Ishikawa (cell line): ENCODE measurements around the gene ZNF841.

ENCODE experiments used
- CEBPB ChIP-seq: IDR thresholded peaks from 2 replicates; pipeline ENCODE4 v1.6.1; 2012
- CREB1 ChIP-seq: IDR thresholded peaks from 2 replicates; pipeline ENCODE4 v1.6.1; 2012; ENCODE audit warnings: low read depth
- EGR1 ChIP-seq: IDR thresholded peaks from 2 replicates; pipeline ENCODE4 v1.6.1; 2012
- EP300 ChIP-seq: IDR thresholded peaks from 2 replicates; pipeline ENCODE4 v1.6.1; 2012; ENCODE audit warnings: borderline replicate concordance
- FOXM1 ChIP-seq: IDR thresholded peaks from 2 replicates; pipeline ENCODE4 v1.6.1; 2012; ENCODE audit warnings: low read depth, borderline replicate concordance
- MAX ChIP-seq: IDR thresholded peaks from 2 replicates; pipeline ENCODE4 v1.6.1; 2012
- NFIC ChIP-seq: IDR thresholded peaks from 2 replicates; pipeline ENCODE4 v1.6.1; 2012
- RAD21 ChIP-seq: IDR thresholded peaks from 2 replicates; pipeline ENCODE4 v1.6.1; 2012; ENCODE audit warnings: low read depth
- REST ChIP-seq: IDR thresholded peaks from 2 replicates; pipeline ENCODE4 v1.6.1; 2012; ENCODE audit warnings: low read depth, mild to moderate bottlenecking
- TAF1 ChIP-seq: IDR thresholded peaks from 2 replicates; pipeline ENCODE4 v1.6.1; 2012; ENCODE audit warnings: low read depth, mild to moderate bottlenecking
- TCF12 ChIP-seq: IDR thresholded peaks from 2 replicates; pipeline ENCODE4 v1.6.1; 2012; ENCODE audit warnings: low read depth
- TEAD4 ChIP-seq: IDR thresholded peaks from 2 replicates; pipeline ENCODE4 v1.6.1; 2012
- USF1 ChIP-seq: IDR thresholded peaks from 2 replicates; pipeline ENCODE4 v1.6.1; 2012
- YY1 ChIP-seq: IDR thresholded peaks from 2 replicates; pipeline ENCODE4 v1.6.1; 2012; ENCODE audit warnings: low read depth
- ZBTB7A ChIP-seq: IDR thresholded peaks from 2 replicates; pipeline ENCODE4 v1.6.1; 2012; ENCODE audit warnings: low read depth

Gene ZNF841

GRCh38 chr19:52101866-52102562 lies 6.4 kb upstream of the ZNF841 start:
- no peak for TF ChIP-seq TEAD4
- TF ChIP-seq NFIC: no peak
- no peak for TF ChIP-seq RAD21
- TF ChIP-seq CEBPB: no peak
- TF ChIP-seq EP300: no peak
- TF ChIP-seq REST: no peak
- no peak for TF ChIP-seq YY1
- no peak for TF ChIP-seq CREB1
- TF ChIP-seq EGR1: no peak
- TF ChIP-seq TCF12: no peak
- TF ChIP-seq FOXM1: no peak
- TF ChIP-seq MAX: no peak
- TF ChIP-seq USF1: no peak
- no peak for TF ChIP-seq ZBTB7A
- TF ChIP-seq TAF1: no peak

GRCh38 chr19:52099497-52100138 lies 4.1 kb upstream of the ZNF841 start:
- no peak for TF ChIP-seq YY1
- no peak for TF ChIP-seq EGR1
- no peak for TF ChIP-seq CEBPB
- TF ChIP-seq RAD21: no peak
- no peak for TF ChIP-seq NFIC
- no peak for TF ChIP-seq TCF12
- TF ChIP-seq CREB1: no peak
- no peak for TF ChIP-seq ZBTB7A

GRCh38 chr19:52094526-52095130 lies 937 bp downstream of the ZNF841 start:
- no peak for TF ChIP-seq TAF1
- no peak for TF ChIP-seq NFIC
- TF ChIP-seq ZBTB7A: no peak

- no peak for TF ChIP-seq ZBTB7A
- TF ChIP-seq TAF1: no peak
- TF ChIP-seq CREB1: no peak
- no peak for TF ChIP-seq NFIC
- no peak for TF ChIP-seq RAD21
- no peak for TF ChIP-seq USF1
- no peak for TF ChIP-seq FOXM1
- no peak for TF ChIP-seq EGR1
- no peak for TF ChIP-seq TCF12
- no peak for TF ChIP-seq MAX
- TF ChIP-seq CEBPB: no peak
These were observed 9.1 kb downstream of the ZNF841 start for GRCh38 chr19:52086481-52086880.

- TF ChIP-seq TCF12 (no peak), EP300 (no peak), USF1 (no peak), ZBTB7A (no peak), YY1 (no peak), CREB1 (no peak), RAD21 (no peak), REST (no peak)
These were observed 25.1 kb downstream of the ZNF841 start for GRCh38 chr19:52070496-52070895.
